GM10266 (cell line): ENCODE measurements around the gene FCHSD2.
"Not testable (repeated sequence)": the region's sequence is repeated elsewhere in the genome, so short reads cannot be mapped to it uniquely, and the experiment has no call there.

Experiments used
- DNase-seq: peaks from one replicate; pipeline ENCODE4 v3.0.0; 2012; ENCODE audit errors: extremely low spot score
- TF ChIP-seq, protein P1 (sequence below): IDR thresholded peaks from 2 replicates; pipeline ENCODE4 v1.5.1; 2012; ENCODE audit warnings: mild to moderate bottlenecking, low read depth; ENCODE audit not compliant: control insufficient read depth, insufficient read depth; ENCODE audit errors: missing control alignments

Gene FCHSD2

DNA sequence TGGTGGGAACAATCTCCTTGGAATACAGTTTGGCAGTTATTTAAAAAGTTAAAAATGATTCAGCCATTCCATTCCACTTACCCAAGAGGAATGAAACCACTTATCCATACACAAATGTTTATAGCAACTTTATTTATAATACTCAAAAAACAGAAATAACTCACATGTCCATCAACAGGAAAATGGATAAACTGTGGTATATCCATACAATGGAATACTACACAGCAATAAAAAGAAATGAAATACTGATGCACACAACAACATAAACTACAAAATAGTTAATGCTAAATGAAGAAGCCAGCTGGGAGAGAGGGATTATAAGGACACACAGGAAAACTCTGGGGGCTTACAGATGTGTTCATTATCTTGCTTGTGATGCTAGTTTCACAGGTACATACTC is 64.7 kb downstream of the FCHSD2 start:
- DNase-seq = no peak
- TF ChIP-seq, protein P1, sequence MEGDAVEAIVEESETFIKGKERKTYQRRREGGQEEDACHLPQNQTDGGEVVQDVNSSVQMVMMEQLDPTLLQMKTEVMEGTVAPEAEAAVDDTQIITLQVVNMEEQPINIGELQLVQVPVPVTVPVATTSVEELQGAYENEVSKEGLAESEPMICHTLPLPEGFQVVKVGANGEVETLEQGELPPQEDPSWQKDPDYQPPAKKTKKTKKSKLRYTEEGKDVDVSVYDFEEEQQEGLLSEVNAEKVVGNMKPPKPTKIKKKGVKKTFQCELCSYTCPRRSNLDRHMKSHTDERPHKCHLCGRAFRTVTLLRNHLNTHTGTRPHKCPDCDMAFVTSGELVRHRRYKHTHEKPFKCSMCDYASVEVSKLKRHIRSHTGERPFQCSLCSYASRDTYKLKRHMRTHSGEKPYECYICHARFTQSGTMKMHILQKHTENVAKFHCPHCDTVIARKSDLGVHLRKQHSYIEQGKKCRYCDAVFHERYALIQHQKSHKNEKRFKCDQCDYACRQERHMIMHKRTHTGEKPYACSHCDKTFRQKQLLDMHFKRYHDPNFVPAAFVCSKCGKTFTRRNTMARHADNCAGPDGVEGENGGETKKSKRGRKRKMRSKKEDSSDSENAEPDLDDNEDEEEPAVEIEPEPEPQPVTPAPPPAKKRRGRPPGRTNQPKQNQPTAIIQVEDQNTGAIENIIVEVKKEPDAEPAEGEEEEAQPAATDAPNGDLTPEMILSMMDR = no peak

DNA sequence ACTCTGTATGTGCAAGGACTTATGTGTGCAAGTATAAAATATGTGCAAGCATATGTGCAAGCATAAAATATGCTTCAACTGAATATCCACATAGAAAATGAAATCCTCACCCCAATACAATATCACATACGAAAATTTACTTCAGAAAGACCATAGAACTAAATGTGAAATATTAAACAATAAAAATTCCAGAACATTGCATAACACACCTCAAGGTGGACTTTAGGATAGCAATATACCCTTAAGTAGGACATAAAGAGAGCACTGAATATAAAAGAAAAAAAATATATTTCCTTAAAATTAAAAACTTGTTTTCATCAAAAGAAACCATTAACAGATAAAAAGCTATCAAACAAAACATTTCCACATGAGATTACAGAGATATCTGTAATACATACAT is 67.8 kb downstream of the FCHSD2 start:
- TF ChIP-seq, protein P1 = no peak
- DNase-seq = no peak

DNA sequence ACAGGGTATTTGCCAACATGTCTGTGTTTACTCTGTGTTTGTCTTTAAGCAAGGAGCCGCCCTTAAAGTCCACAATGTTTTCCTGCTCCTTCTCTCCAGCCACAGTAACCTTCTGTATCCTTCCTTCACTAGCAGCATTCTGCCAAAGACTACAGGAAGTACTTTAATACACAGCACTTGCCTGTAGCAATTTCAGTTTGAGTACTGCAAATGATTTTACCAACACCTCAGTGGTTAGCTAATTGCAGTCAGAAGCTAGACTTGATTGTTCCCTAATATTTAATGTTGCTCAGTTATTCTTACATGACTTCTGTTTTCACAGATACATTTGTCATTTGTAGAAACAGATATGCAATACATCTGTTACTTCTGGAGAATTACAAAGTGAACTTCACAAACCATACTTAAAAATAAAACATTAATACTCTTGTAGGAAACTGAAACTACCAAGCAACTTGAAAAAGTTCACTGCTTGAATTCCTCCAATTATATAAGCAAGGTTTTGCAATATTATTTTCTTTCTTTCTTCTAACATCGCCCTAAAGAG is 69.1 kb downstream of the FCHSD2 start:
- DNase-seq = peak; percentile 35
- TF ChIP-seq, protein P1 = no peak

DNA sequence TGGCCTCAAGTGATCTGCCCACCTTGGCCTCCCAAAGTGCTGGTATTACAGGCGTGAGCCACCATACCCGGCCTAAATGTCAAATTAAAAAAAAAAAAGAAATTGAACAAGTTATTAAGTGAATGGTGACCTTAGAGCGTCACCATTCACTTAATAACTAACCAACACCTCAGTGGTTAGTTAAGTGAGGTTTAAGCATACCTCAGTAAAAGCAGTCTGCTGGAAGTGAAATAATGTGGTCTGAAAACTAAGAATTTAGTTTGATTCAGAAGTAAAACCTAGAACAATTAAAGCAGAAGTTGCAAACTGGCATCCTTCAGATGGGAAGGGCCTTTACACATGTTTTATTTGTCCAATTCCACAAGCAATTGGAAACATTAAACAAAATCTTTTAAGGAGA is 71.5 kb downstream of the FCHSD2 start:
- no peak for DNase-seq
- TF ChIP-seq, protein P1 = no peak

DNA sequence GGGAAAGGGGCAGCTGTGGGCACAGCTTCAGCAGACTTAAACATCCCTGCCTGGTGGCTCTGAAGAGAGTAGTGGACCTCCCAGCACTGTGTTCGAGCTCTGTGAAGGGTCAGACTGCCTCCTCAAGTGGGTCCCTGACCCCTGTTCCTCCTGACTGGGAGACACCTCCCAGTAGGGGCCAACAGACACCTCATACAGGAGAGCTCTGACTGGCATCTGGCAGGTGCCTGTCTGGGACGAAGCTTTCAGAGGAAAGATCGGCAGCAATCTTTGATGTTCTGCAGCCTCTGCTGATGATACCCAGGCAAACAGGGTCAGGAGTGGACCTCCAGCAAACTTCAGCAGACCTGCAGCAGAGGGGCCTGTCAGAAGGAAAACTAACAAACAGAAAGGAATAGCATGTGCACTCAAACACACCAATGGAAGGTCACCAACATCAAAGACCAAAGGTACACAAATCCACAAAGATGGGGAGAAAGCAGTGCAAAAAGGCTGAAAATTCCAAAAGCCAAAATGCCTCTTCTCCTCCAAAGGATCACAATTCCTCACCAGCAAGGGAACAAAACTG is 80.2 kb downstream of the FCHSD2 start:
- DNase-seq = not testable (repeated sequence)

DNA sequence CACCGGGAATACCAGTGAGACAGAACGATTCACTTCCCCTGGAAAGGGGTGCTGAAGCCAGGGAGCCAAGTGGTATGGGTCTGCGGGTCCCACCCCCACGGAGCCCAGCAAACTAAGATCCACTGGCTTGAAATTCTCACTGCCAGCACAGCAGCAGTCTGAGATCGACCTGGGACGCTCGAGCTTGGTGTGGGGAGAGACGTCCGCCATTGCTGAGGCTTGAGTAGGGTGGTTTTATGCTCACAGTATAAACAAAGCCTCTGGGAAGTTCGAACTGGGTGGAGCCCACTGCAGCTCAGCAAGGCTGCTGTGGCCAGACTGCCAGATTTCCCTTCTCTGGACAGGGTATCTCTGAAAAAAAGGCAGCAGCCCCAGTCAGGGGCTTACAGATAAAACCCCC is 80.7 kb downstream of the FCHSD2 start:
- not testable (repeated sequence) for DNase-seq

DNA sequence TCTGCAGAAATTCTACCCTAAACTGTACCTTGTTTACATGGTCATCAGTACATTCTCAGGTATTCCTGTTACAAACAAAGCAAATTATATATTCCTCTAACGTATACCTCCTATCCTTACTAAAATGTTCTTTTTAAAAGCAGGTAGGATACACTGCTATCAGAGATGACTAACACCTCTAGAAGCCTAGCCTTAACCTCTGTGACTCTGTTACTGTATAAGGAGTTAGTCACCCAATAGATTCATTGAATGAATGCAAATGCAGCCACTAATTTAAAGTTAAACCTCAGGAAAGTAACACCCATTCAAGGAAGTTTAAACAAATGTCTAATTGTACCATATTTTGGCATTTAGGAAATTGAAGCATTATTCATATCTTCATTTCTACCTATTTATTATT is 82.2 kb downstream of the FCHSD2 start:
- DNase-seq = no peak
- TF ChIP-seq, protein P1 = no peak

DNA sequence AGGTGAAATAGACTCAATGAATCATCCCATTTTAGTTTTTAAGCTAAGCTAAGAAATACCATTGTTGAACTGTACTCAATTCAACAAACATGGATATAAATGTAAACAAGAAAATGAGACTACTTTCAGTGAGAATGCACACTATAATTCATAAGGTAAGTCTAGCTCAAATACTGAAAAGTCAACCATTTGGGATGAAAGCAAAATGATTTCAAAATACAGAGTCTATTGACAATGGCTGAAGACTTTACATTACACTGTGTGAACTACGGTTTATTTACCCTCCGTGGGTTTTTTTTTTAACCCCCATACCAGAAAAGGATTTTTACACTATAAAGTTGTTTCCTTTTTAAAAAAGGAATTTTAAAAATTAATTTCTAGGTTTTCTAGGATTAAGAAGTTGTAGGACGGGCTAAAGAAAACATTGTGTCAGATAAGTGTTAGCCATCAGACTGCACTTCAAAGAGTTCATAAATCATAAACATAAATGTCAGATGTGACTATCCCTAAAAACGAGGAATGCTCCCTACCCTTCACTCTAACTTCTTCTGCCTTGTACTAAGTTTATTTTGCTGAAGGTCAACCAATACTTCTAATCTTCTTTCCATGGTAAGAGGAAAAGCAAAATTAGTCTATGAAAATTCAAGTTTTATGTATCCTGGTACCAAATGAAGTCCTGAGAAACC is 83.0 kb downstream of the FCHSD2 start:
- DNase-seq = no peak
- TF ChIP-seq, protein P1 = no peak
